Bone marrow (tissue), 2 donors: ENCODE data around the gene STOX1.
"Not testable (repeated sequence)": the region's sequence is repeated elsewhere in the genome, so short reads cannot be mapped to it uniquely, and the experiment has no call there.

Source experiments
- DNase-seq, 2 donors: peaks; one replicate each; lab custom pipeline; 2025; lab: John Stamatoyannopoulos, UW

STOX1 gene

GRCh38 chr10:68895041-68895440 is 67.7 kb downstream of the STOX1 start:
- no peak for DNase-seq

GRCh38 chr10:68897336-68897741 is 70.0 kb downstream of the STOX1 start:
- DNase-seq = peak in 1 of 2 donors; percentile 58

DNA sequence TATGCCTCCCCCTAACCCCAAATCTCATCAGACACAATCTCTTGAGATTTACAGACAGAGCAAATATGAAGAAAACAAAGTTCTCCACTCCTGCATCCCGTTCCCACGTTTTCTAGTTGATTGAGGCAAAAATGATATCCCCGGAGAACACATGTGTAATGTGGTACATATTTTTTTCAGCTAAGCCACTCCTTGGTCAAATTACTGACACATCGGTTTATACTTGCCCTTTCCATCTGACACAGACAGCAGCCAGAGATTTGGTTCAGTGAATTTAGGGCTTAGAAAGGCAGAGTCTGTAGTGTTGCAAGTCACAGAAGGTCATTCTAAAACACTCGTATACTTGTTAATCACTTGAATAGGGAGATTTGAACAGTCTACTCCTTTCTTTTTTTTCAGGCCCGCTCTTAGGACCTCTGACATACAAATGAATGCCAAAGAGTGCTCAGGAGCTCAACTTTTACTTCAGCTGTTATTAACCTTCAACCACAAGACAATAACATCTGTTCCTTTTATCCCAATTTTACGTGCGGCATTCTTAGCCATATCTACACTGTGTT is 71.9 kb downstream of the STOX1 start:
- no peak for DNase-seq

- peak; percentile 50 to 92 for DNase-seq
These were observed 73.2 kb downstream of the STOX1 start for GRCh38 chr10:68900427-68901104.

DNA sequence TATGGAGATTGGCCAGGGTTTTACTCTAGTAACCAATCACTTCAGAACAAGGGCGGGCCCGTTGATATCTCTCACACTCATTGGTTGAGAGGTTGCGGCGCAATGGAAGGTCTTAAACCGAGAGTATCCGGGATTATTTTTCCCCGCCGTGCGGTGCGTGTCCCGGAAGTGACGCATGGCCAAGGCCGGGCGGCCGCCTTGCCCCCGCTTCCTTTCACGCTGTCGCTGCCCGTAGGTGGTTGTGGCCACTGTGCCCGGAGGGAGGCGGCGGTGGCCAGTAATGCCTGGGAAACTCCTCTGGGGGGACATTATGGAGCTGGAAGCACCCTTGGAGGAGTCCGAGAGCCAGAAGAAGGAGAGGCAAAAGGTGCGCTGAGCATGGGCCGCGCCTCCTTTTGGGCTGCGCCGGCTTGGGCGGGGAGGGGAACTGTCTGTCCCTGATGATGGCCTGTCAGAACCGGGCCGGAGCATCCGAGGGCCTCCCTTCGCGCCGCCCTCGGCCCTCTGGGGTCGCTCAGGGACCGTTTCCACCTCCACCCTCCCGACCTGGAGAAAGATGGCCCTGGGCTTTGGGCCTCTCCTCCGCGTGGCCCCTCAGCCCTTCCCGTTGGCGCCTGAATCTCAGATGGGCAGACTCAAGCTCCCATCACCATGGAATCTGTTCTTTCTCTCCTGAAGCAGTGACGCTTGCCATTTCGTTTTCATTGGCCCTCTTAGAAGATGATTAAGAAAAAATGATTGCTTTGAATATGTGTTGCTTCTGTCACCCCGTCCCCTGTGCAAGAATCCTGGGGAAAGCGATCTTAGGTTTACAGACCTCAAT is 74.0 kb downstream of the STOX1 start, which contains the start of gene DDX50:
Gene DDX50, plus strand, starts transcription at position 211 of the 823 bp plus-strand sequence. Its CDS starts 70 bp downstream, at position 281.
- peak; percentile 92 to 96 for DNase-seq

DNA sequence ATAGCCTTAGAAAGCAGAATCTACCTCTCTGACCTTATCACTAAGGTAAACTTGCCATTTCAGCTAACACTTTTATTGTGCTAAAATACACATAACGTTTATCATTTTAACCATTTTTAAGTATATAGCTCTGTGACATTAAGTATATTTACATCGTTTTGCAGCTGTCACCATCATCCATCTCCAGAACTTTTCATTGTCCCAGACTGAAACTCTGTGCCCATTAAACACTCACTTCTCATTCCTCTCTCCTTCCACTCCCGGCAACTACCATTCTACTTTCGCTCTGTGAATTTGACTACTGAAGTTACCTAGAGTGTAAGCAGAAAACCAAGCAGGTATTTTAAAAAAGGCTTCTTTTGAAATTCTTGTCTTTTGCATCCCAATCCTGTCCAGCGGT is 75.1 kb downstream of the STOX1 start:
- DNase-seq = no peak

GRCh38 chr10:68924593-68924992 is 97.3 kb downstream of the STOX1 start:
- no peak for DNase-seq

GRCh38 chr10:68925489-68925888 is 98.2 kb downstream of the STOX1 start:
- no peak for DNase-seq

GRCh38 chr10:68929157-68929556 is 101.8 kb downstream of the STOX1 start:
- DNase-seq = not testable (repeated sequence)

- DNase-seq = not testable (repeated sequence)
These were observed 102.6 kb downstream of the STOX1 start for GRCh38 chr10:68929888-68930287.

- not testable (repeated sequence) for DNase-seq
These were observed 105.5 kb downstream of the STOX1 start for GRCh38 chr10:68932860-68933259.

DNA sequence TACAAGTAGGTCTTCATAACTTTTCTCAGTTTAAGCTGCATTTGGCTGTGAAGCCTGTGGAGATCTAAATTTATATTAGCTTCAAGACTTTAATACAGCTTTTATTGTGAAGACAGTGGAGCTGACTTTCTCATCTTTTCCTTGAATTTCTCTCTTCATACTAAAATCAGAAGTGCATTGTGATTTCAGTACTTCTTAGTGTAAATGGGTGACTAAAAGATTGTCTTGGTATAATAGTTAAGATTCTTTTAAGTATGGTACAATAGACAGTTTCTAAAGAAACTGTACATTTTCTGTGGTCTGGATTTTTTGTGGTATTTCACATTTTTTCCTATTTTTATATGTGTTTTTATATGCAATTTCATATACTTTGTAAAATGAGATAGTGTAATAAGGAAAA is 107.7 kb downstream of the STOX1 start:
- no peak for DNase-seq

GRCh38 chr10:68938117-68938516 is 110.8 kb downstream of the STOX1 start:
- DNase-seq = no peak

- no peak for DNase-seq
These were observed 111.6 kb downstream of the STOX1 start for GRCh38 chr10:68938884-68939283.

GRCh38 chr10:68940917-68941316 is 113.6 kb downstream of the STOX1 start:
- not testable (repeated sequence) for DNase-seq
